Tibial nerve (tissue), 3 donors: Measurements from ENCODE around the gene POU2AF3.

Experiments used
- POLR2A ChIP-seq, 2 donors: fragments of 450-650 bp; IDR thresholded peaks; one replicate each; pipeline ENCODE4 v1.6.1; 2017; ENCODE audit warnings: antibody characterized with exemption in 2 of 2, mild to moderate bottlenecking in 2 of 2, moderate library complexity in 2 of 2
- TF ChIP-seq, protein P1 (sequence below), 5 experiments: fragments of 200-600 bp in 3 of 5; fragments of 450-650 bp in 2 of 5; sonication (generic) in 3 of 5; IDR thresholded peaks; one replicate each; pipeline ENCODE4 v1.5.1; 2016 to 2019; ENCODE audit warnings: antibody characterized with exemption in 5 of 5, mild to moderate bottlenecking in 3 of 5, moderate library complexity in 2 of 5

GRCh38 chr11:111285189-111286091, 12.9 kb upstream of the POU2AF3 start:
- no peak for TF ChIP-seq POLR2A (IDR thresholded peaks at IDR 0.05)
- TF ChIP-seq, protein P1, sequence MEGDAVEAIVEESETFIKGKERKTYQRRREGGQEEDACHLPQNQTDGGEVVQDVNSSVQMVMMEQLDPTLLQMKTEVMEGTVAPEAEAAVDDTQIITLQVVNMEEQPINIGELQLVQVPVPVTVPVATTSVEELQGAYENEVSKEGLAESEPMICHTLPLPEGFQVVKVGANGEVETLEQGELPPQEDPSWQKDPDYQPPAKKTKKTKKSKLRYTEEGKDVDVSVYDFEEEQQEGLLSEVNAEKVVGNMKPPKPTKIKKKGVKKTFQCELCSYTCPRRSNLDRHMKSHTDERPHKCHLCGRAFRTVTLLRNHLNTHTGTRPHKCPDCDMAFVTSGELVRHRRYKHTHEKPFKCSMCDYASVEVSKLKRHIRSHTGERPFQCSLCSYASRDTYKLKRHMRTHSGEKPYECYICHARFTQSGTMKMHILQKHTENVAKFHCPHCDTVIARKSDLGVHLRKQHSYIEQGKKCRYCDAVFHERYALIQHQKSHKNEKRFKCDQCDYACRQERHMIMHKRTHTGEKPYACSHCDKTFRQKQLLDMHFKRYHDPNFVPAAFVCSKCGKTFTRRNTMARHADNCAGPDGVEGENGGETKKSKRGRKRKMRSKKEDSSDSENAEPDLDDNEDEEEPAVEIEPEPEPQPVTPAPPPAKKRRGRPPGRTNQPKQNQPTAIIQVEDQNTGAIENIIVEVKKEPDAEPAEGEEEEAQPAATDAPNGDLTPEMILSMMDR (IDR thresholded peaks at IDR 0.05): no peak
